Measurements from ENCODE around the gene SIPA1. TPM values are rescaled to one million over a fixed set of nuclear protein-coding genes. Genes with fewer than 3 reads are reported as not detected.

The SIPA1 gene
- total RNA-seq, 6 experiments from 2014 or later, result 23.0 to 41.3 (median 38.3) TPM

DNA sequence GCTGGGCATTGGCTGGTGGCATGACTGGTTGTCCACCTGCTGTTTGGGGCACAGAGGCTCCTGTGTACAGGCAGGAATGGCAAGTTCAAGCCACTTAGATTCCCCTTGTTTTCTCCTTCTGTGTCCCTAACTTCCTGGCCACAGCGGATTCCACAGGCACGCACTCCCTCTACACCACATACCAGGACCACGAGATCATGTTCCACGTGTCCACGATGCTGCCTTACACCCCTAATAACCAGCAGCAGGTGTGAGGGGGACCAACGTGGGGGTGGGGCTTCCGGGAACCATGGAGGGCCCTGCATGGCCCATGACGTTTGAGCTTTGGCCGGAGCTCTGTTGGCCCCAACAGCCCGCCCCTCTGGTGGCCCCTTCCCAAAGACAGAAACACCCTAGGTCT lies 7.8 kb downstream of the SIPA1 start:
- peak overlapping the region; percentile 53; the same call in 1 of the 2 replicates for H3K4me3 Mint-ChIP-seq
- peak; percentile 56 for DNase-seq
- no peaks in the 10 kb centered on the region for H3K9me3 Mint-ChIP-seq
- TF ChIP-seq, protein P1, sequence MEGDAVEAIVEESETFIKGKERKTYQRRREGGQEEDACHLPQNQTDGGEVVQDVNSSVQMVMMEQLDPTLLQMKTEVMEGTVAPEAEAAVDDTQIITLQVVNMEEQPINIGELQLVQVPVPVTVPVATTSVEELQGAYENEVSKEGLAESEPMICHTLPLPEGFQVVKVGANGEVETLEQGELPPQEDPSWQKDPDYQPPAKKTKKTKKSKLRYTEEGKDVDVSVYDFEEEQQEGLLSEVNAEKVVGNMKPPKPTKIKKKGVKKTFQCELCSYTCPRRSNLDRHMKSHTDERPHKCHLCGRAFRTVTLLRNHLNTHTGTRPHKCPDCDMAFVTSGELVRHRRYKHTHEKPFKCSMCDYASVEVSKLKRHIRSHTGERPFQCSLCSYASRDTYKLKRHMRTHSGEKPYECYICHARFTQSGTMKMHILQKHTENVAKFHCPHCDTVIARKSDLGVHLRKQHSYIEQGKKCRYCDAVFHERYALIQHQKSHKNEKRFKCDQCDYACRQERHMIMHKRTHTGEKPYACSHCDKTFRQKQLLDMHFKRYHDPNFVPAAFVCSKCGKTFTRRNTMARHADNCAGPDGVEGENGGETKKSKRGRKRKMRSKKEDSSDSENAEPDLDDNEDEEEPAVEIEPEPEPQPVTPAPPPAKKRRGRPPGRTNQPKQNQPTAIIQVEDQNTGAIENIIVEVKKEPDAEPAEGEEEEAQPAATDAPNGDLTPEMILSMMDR (IDR thresholded peaks at IDR 0.05), result no peak
- H3K27me3 Mint-ChIP-seq (ENCODE audit: insufficient read depth), result peaks cover 3% of the 10 kb centered on the region
- peaks cover 34% of the 10 kb centered on the region for H3K4me1 Mint-ChIP-seq (ENCODE audit: low read depth)
- H3K27ac Mint-ChIP-seq, result peak overlapping the region; percentile 86
- peaks cover 12% of the 10 kb centered on the region for H3K36me3 Mint-ChIP-seq (ENCODE audit: low read depth)

DNA sequence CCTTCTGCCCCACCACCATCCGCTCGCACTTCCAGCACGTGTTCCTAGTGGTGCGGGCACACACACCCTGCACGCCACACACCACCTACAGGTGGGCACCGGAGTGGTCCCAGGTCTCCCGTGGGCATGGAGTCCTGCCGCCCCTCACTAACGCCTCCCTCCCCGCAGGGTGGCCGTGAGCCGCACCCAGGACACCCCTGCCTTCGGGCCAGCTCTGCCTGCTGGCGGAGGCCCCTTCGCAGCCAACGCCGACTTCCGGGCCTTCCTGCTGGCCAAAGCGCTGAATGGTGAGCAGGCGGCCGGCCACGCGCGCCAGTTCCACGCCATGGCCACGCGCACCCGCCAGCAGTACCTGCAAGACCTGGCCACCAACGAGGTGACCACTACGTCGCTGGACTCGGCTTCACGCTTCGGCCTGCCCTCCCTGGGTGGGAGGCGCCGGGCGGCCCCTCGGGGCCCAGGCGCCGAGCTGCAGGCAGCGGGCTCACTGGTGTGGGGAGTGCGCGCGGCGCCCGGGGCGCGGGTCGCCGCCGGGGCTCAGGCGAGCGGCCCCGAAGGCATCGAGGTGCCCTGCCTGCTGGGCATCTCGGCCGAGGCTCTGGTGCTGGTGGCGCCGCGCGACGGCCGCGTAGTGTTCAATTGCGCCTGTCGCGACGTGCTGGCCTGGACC lies 8.5 kb downstream of the SIPA1 start:
- Mint-ChIP-seq H3K4me1 (ENCODE audit: low read depth) (peaks cover 37% of the 10 kb centered on the region), H3K27ac (no peak overlapping the region), H3K36me3 (ENCODE audit: low read depth) (peaks cover 12% of the 10 kb centered on the region), H3K9me3 (no peaks in the 10 kb centered on the region), H3K4me3 (no peak overlapping the region), H3K27me3 (ENCODE audit: insufficient read depth) (peaks cover 3% of the 10 kb centered on the region)
- TF ChIP-seq, protein P1 (IDR thresholded peaks at IDR 0.05), result no peak
- DNase-seq, result no peak

DNA sequence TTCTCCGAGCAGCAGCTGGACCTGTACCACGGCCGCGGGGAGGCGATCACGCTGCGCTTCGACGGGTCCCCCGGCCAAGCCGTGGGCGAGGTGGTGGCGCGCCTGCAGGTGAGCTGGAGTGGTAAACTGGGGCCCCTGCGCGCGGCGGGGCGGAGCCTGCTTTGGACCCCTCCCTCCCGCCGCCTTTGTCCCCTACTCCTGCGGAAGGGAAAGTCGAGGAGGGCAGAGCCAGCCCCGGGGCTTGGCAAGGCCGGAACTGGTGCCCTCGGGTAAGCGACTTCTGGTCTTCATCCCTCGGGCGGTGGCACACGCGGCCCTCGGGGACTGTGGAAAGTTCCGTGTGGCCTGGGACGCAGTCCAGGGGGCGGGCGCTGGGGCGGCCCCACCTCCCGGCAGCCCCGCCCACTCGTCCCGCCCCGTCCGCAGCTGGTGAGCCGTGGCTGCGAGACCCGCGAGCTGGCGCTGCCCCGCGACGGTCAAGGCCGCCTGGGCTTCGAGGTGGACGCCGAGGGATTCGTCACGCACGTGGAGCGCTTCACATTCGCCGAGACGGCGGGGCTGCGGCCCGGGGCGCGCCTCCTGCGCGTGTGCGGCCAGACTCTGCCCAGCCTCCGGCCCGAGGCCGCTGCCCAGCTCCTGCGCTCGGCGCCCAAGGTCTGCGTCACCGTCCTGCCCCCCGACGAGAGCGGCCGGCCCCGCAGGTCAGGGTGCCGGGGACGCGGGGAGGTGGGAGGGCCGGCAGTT lies 9.2 kb downstream of the SIPA1 start:
- TF ChIP-seq, protein P1 (IDR thresholded peaks at IDR 0.05), result no peak
- no peak for DNase-seq
- Mint-ChIP-seq H3K4me1 (ENCODE audit: low read depth) (peaks cover 40% of the 10 kb centered on the region), H3K27ac (no peak overlapping the region), H3K9me3 (no peaks in the 10 kb centered on the region), H3K4me3 (no peak overlapping the region), H3K36me3 (ENCODE audit: low read depth) (peaks cover 12% of the 10 kb centered on the region), H3K27me3 (ENCODE audit: insufficient read depth) (peaks cover 7% of the 10 kb centered on the region)

DNA sequence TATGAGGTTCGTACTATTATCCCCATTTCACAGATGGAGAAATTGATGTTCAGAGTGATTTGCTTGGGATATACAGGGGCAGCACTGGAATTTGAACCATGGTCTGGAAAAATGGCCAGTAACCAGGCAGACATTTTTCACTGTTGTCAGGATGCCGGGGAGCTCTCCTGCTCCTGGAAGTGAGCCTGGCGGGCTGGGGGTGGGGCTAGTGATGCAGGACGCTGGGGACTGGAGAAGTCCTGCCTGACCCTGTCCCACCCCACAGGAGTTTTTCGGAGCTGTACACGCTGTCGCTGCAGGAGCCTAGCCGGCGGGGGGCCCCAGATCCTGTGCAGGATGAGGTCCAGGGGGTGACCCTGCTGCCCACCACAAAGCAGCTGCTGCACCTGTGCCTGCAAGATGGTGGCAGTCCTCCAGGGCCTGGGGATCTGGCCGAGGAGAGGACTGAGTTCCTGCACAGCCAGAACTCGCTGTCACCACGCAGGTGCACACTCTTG lies 11.1 kb downstream of the SIPA1 start:
- DNase-seq, result no peak
- H3K27ac Mint-ChIP-seq, result no peak overlapping the region
- no peaks in the 10 kb centered on the region for H3K9me3 Mint-ChIP-seq
- H3K27me3 Mint-ChIP-seq (ENCODE audit: insufficient read depth), result peaks cover 12% of the 10 kb centered on the region
- no peak overlapping the region for H3K4me3 Mint-ChIP-seq
- H3K36me3 Mint-ChIP-seq (ENCODE audit: low read depth), result peaks cover 12% of the 10 kb centered on the region
- TF ChIP-seq, protein P1 (IDR thresholded peaks at IDR 0.05), result no peak
- peaks cover 45% of the 10 kb centered on the region for H3K4me1 Mint-ChIP-seq (ENCODE audit: low read depth)

DNA sequence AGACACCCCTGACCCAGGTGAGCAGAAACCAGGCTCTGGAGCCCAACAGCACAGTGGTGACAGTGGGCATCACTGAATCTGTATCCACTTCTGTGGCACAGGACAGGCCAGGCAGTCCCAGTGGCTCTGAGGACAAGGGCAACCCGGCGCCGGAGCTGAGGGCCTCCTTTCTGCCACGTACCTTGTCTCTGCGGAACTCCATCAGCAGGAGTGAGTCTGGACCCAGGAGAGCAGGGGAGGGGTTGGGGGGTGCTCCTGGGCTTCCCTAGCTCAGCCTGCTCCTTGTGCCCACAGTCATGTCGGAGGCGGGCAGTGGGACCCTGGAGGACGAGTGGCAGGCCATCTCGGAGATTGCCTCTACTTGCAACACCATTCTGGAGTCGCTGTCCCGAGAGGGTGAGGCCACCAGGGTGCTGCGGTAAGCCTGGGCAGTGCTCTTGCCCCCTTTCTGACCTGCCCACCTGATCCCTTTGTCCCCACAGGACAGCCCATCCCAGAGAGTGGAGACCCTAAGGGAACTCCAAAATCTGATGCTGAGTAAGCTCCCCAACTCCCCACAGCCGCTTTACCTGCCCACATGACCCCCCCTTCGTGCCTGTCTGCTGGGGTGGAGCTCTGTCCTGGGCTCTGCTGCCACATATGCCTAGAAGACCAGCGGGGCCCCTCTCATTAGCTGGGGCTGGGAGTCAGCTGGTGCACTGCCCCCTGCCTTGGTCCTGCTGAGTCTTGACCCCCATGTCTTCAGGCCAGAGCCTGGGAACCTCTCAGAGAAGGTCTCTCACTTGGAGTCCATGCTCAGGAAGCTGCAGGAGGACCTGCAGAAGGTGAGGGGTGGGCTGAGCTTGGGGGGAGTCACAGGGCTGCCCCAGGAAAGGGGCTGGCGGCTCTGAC lies 12.0 kb downstream of the SIPA1 start:
- Mint-ChIP-seq H3K36me3 (ENCODE audit: low read depth) (peaks cover 15% of the 10 kb centered on the region), H3K9me3 (no peaks in the 10 kb centered on the region), H3K27me3 (ENCODE audit: insufficient read depth) (peaks cover 14% of the 10 kb centered on the region), H3K27ac (no peak overlapping the region), H3K4me1 (ENCODE audit: low read depth) (peaks cover 37% of the 10 kb centered on the region), H3K4me3 (no peak overlapping the region)
- TF ChIP-seq, protein P1 (IDR thresholded peaks at IDR 0.05), result no peak
- DNase-seq, result no peak
